ENCODE data around the gene MMP17. TPM values are rescaled to one million over a fixed set of nuclear protein-coding genes. Genes with fewer than 3 reads are reported as not detected.
A peak's percentile ranks its signal among the peaks of the same experiment; 100 is the strongest.

Gene MMP17
- total RNA-seq, 1 donor from 2014 or later, result 14.1 TPM

- no peak for TF ChIP-seq CTCF (conservative IDR thresholded peaks at IDR 0.05)
- Mint-ChIP-seq H3K4me1 (ENCODE audit: unreplicated experiment) (no peaks in the 10 kb centered on the region), H3K27ac (no peak overlapping the region), H3K4me3 (no peak overlapping the region), H3K9me3 (no peaks in the 10 kb centered on the region), H3K27me3 (peaks cover 9% of the 10 kb centered on the region), H3K36me3 (no peaks in the 10 kb centered on the region)
- no peak for DNase-seq (ENCODE audit: extremely low spot score, unreplicated experiment)
Measured at GRCh38 chr12:131818821-131819585, 9.2 kb upstream of the MMP17 start.

GRCh38 chr12:131824450-131824849, 3.7 kb upstream of the MMP17 start:
- Mint-ChIP-seq H3K27ac (no peak overlapping the region), H3K36me3 (no peaks in the 10 kb centered on the region), H3K4me1 (ENCODE audit: unreplicated experiment) (no peaks in the 10 kb centered on the region), H3K9me3 (no peaks in the 10 kb centered on the region), H3K4me3 (no peak overlapping the region), H3K27me3 (peaks cover 41% of the 10 kb centered on the region)
- no peak for DNase-seq (ENCODE audit: extremely low spot score, unreplicated experiment)
- no peak for TF ChIP-seq CTCF (conservative IDR thresholded peaks at IDR 0.05)

- Mint-ChIP-seq H3K9me3 (no peaks in the 10 kb centered on the region), H3K4me1 (ENCODE audit: unreplicated experiment) (no peaks in the 10 kb centered on the region), H3K4me3 (no peak overlapping the region), H3K27me3 (peaks cover 43% of the 10 kb centered on the region), H3K36me3 (no peaks in the 10 kb centered on the region), H3K27ac (no peak overlapping the region)
- DNase-seq (ENCODE audit: extremely low spot score, unreplicated experiment), result no peak
- no peak for TF ChIP-seq CTCF (conservative IDR thresholded peaks at IDR 0.05)
Measured at GRCh38 chr12:131825146-131825892, 2.9 kb upstream of the MMP17 start.

- TF ChIP-seq CTCF (conservative IDR thresholded peaks at IDR 0.05), result no peak
- H3K27ac Mint-ChIP-seq, result no peak overlapping the region
- H3K4me3 Mint-ChIP-seq, result peak overlapping the region; percentile 22
- no peaks in the 10 kb centered on the region for H3K9me3 Mint-ChIP-seq
- DNase-seq (ENCODE audit: extremely low spot score, unreplicated experiment), result no peak
- H3K4me1 Mint-ChIP-seq (ENCODE audit: unreplicated experiment), result no peaks in the 10 kb centered on the region
- no peaks in the 10 kb centered on the region for H3K36me3 Mint-ChIP-seq
- peaks cover 49% of the 10 kb centered on the region for H3K27me3 Mint-ChIP-seq
Measured at GRCh38 chr12:131826097-131826928, 1.9 kb upstream of the MMP17 start.

GRCh38 chr12:131828671-131829355, 620 bp downstream of the MMP17 start:
- Mint-ChIP-seq H3K4me3 (peak overlapping the region; percentile 80), H3K9me3 (no peaks in the 10 kb centered on the region), H3K36me3 (no peaks in the 10 kb centered on the region), H3K27ac (no peak overlapping the region), H3K4me1 (ENCODE audit: unreplicated experiment) (peaks cover 5% of the 10 kb centered on the region), H3K27me3 (peaks cover 51% of the 10 kb centered on the region)
- no peak for TF ChIP-seq CTCF (conservative IDR thresholded peaks at IDR 0.05)
- DNase-seq (ENCODE audit: extremely low spot score, unreplicated experiment), result peak; percentile 72

Data from type B pancreatic cell (in vitro differentiated cells).